ENCODE results near the gene LRRK1. TPM values are rescaled to one million over a fixed set of nuclear protein-coding genes. Genes with fewer than 3 reads are reported as not detected.
A peak's percentile ranks its signal among the peaks of the same experiment; 100 is the strongest.
"Not testable (repeated sequence)": the region's sequence is repeated elsewhere in the genome, so short reads cannot be mapped to it uniquely, and the experiment has no call there.

LRRK1 gene
- total and polyA plus RNA-seq, 8 donors = 4.3 to 19.4 (median 11.1) TPM

GRCh38 chr15:101069654-101069973 lies 150.5 kb downstream of the LRRK1 start:
- Histone ChIP-seq H3K27ac (no peak overlapping the region), H3K27me3 (no peaks in the 10 kb centered on the region), H3K4me3 (no peak overlapping the region), H3K4me1 (no peaks in the 10 kb centered on the region), H3K36me3 (peaks cover 0 to 4% (median 0%) of the 10 kb centered on the region in 3 donors), H3K9me3 (no peaks in the 10 kb centered on the region)
- intact Hi-C loops (cut with DNase I) = loop anchor here in 1 of 3 donors (5.0 kb wide), 1 partner anchor 47 kb away; no protein-coding TSS in a partner anchor
- no peak for ATAC-seq
- WGBS, 2 donors = 86 to 87% methylated on average over 4 of the region's 4 CpGs
- no peak for DNase-seq
- no peak for FAIRE-seq
- no peak for TF ChIP-seq CTCF (IDR thresholded peaks at IDR 0.05)

- no peak for TF ChIP-seq CTCF (IDR thresholded peaks at IDR 0.05)
- intact Hi-C loops (cut with DNase I) = no loop called here
- no peaks in the 10 kb centered on the region for H3K9me3 ChIP-seq
- DNase-seq = no peak
- 82 to 84% methylated on average over 6 of the region's 6 CpGs for WGBS, 2 donors
- peaks cover 0 to 4% (median 0%) of the 10 kb centered on the region in 3 donors for H3K36me3 ChIP-seq
- no peak overlapping the region for H3K4me3 ChIP-seq
- H3K27ac ChIP-seq = peak overlapping the region in 1 of 4 donors; percentile 48
- no peaks in the 10 kb centered on the region for H3K27me3 ChIP-seq
- FAIRE-seq = no peak
- no peaks in the 10 kb centered on the region for H3K4me1 ChIP-seq
- no peak for ATAC-seq
These were observed 150.9 kb downstream of the LRRK1 start for GRCh38 chr15:101070024-101070423.

- Histone ChIP-seq H3K27me3 (no peaks in the 10 kb centered on the region), H3K4me3 (no peak overlapping the region), H3K4me1 (no peaks in the 10 kb centered on the region), H3K9me3 (no peaks in the 10 kb centered on the region), H3K36me3 (peaks cover 0 to 4% (median 0%) of the 10 kb centered on the region in 3 donors), H3K27ac (peak overlapping the region in 2 of 4 donors; percentile 41 to 48)
- 76 to 80% methylated on average over 6 of the region's 6 CpGs for WGBS, 2 donors
- ATAC-seq (peak in 3 of 4 donors; percentile 32 to 69 (median 45)), FAIRE-seq (no peak), DNase-seq (no peak)
- intact Hi-C loops (cut with DNase I) = no loop called here
- no peak for TF ChIP-seq CTCF (IDR thresholded peaks at IDR 0.05)
These were observed 151.5 kb downstream of the LRRK1 start for GRCh38 chr15:101070502-101071273.

- no peaks in the 10 kb centered on the region for H3K4me1 ChIP-seq
- DNase-seq (no peak), ATAC-seq (no peak), FAIRE-seq (no peak)
- TF ChIP-seq CTCF (IDR thresholded peaks at IDR 0.05) = no peak
- 93 to 95% methylated on average over 10 of the region's 10 CpGs for WGBS, 2 donors
- H3K9me3 ChIP-seq = no peaks in the 10 kb centered on the region
- H3K36me3 ChIP-seq = peaks cover 0 to 4% (median 0%) of the 10 kb centered on the region in 3 donors
- H3K27me3 ChIP-seq = no peaks in the 10 kb centered on the region
- no peak overlapping the region for H3K27ac ChIP-seq
- no peak overlapping the region for H3K4me3 ChIP-seq
- intact Hi-C loops (cut with DNase I) = no loop called here
These were observed 152.5 kb downstream of the LRRK1 start for GRCh38 chr15:101071651-101072050.

- WGBS, 2 donors = 92 to 96% methylated on average over 4 of the region's 4 CpGs
- H3K36me3 ChIP-seq; intact Hi-C loops (cut with DNase I); FAIRE-seq; H3K27me3 ChIP-seq; ATAC-seq; H3K9me3 ChIP-seq; H3K4me3 ChIP-seq; H3K27ac ChIP-seq; H3K4me1 ChIP-seq; DNase-seq: not testable (repeated sequence)
These were observed 153.1 kb downstream of the LRRK1 start for GRCh38 chr15:101072235-101072634.

- intact Hi-C loops (cut with DNase I); H3K27ac ChIP-seq; H3K27me3 ChIP-seq; DNase-seq; H3K9me3 ChIP-seq; ATAC-seq; FAIRE-seq; H3K4me3 ChIP-seq; H3K36me3 ChIP-seq; H3K4me1 ChIP-seq: not testable (repeated sequence)
- 83 to 87% methylated on average over 15 of the region's 15 CpGs for WGBS, 2 donors
These were observed 158.9 kb downstream of the LRRK1 start for GRCh38 chr15:101077806-101078668.
